Measurements from ENCODE around the gene IPO11. TPM values are rescaled to one million over a fixed set of nuclear protein-coding genes. Genes with fewer than 3 reads are reported as not detected.

IPO11 gene
- total RNA-seq, 1 experiment from 2014 or later: 66.5 TPM

DNA sequence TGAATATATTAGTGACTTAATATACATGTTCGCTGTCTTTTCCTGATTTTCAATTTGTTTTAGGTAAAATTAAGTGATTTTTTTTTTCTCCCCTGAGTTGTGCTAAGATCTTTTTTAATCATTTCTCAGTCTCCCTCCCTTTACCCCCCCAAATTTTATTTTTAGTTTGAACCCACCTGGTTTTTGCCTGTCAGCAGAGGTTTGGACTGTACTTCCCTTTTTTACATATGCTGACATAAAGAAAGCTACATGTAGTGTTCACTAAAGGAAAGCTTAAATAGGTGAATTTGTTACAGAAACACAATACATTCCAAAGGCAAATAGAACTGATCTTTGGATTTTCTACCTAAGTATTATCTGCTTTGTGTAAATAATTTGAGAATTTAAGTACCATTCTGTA, 82.2 kb downstream of the IPO11 start:
- no peak overlapping the region for H3K27ac ChIP-seq (ENCODE audit: low read depth, low read length, poor library complexity, severe bottlenecking)
- TF ChIP-seq, protein P1, sequence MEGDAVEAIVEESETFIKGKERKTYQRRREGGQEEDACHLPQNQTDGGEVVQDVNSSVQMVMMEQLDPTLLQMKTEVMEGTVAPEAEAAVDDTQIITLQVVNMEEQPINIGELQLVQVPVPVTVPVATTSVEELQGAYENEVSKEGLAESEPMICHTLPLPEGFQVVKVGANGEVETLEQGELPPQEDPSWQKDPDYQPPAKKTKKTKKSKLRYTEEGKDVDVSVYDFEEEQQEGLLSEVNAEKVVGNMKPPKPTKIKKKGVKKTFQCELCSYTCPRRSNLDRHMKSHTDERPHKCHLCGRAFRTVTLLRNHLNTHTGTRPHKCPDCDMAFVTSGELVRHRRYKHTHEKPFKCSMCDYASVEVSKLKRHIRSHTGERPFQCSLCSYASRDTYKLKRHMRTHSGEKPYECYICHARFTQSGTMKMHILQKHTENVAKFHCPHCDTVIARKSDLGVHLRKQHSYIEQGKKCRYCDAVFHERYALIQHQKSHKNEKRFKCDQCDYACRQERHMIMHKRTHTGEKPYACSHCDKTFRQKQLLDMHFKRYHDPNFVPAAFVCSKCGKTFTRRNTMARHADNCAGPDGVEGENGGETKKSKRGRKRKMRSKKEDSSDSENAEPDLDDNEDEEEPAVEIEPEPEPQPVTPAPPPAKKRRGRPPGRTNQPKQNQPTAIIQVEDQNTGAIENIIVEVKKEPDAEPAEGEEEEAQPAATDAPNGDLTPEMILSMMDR (conservative IDR thresholded peaks at IDR 0.05; ENCODE audit: low read depth, low read length): no peak
- TF ChIP-seq EZH2 (IDR thresholded peaks at IDR 0.05; ENCODE audit: borderline replicate concordance, low read depth, low read length, poor library complexity, severe bottlenecking): no peak
- POLR2A ChIA-PET (ENCODE audit: low non-redundant PET): interaction anchor here (0.5 kb wide), 1 partner anchor 77 kb away, joined by 5 read pairs; no protein-coding TSS in a partner anchor
- H3K4me3 ChIP-seq (ENCODE audit: low read depth, low read length, poor library complexity, severe bottlenecking): no peak overlapping the region
- CTCF ChIA-PET: no interaction called here
- no TSS peak for BruUV-seq (replicated peaks)
- H3K9me3 ChIP-seq (ENCODE audit: low read depth, low read length, poor library complexity, severe bottlenecking): no peaks in the 10 kb centered on the region
- DNase-seq (ENCODE audit: low spot score): no peak
- peaks cover 11% of the 10 kb centered on the region for H3K36me3 ChIP-seq (ENCODE audit: insufficient read depth, low read length, poor library complexity, severe bottlenecking)
- H3K4me1 ChIP-seq (ENCODE audit: insufficient read depth, low read length, poor library complexity, severe bottlenecking): no peaks in the 10 kb centered on the region
- intact Hi-C loops (cut with micrococcal nuclease; ENCODE audit: unreplicated experiment): no loop called here
- H3K27me3 ChIP-seq (replicated peaks; ENCODE audit: insufficient read depth, low read depth, low read length, poor library complexity): no peaks in the 10 kb centered on the region

DNA sequence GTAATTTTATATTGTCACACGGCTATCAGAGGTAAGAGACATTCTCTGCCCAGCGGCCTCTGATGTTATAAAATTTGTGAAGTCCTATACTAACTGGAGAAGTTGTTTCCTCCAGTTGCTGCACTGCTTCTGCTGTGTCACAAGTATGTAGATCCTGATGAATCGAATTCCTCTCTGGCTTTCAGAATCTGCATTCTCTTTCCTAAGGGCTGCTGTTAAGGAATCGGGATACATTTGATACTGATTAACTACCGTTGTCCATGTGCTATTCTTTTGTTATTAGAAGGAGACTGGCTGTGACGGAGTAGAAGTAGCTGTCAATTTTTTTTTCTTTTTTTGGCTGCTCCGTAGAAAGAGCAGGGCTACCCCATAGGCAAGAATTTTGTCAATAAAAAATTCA, 84.3 kb downstream of the IPO11 start:
- DNase-seq (ENCODE audit: low spot score): no peak
- Histone ChIP-seq H3K27ac (ENCODE audit: low read depth, low read length, poor library complexity, severe bottlenecking) (no peak overlapping the region), H3K36me3 (ENCODE audit: insufficient read depth, low read length, poor library complexity, severe bottlenecking) (peaks cover 4% of the 10 kb centered on the region), H3K4me3 (ENCODE audit: low read depth, low read length, poor library complexity, severe bottlenecking) (no peak overlapping the region), H3K27me3 (replicated peaks; ENCODE audit: insufficient read depth, low read depth, low read length, poor library complexity) (no peaks in the 10 kb centered on the region), H3K9me3 (ENCODE audit: low read depth, low read length, poor library complexity, severe bottlenecking) (no peaks in the 10 kb centered on the region), H3K4me1 (ENCODE audit: insufficient read depth, low read length, poor library complexity, severe bottlenecking) (no peaks in the 10 kb centered on the region)
- POLR2A ChIA-PET (ENCODE audit: low non-redundant PET): no interaction called here
- BruUV-seq (replicated peaks): no TSS peak
- TF ChIP-seq EZH2 (IDR thresholded peaks at IDR 0.05; ENCODE audit: borderline replicate concordance, low read depth, low read length, poor library complexity, severe bottlenecking): no peak
- TF ChIP-seq, protein P1 (conservative IDR thresholded peaks at IDR 0.05; ENCODE audit: low read depth, low read length): no peak
- CTCF ChIA-PET: no interaction called here
- intact Hi-C loops (cut with micrococcal nuclease; ENCODE audit: unreplicated experiment): no loop called here

DNA sequence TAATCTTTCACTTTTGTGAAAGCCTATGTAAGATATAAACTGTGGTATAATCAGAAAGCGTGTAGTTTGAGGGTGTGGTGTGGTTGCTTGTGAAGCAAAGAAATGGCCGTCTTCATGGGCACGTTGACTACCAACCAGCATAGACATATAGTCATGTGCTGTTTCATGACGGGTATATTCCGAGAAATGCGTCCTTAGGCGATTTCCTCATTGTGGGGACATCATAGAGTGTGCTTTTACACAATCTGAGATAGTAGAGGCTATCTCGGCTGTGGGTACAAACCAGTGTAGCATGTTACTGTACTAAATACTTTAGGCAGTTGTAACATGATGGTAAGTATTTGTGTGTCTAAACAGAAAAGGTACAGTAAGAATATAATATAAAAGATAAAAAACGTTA, 86.4 kb downstream of the IPO11 start:
- ChIA-PET POLR2A (ENCODE audit: low non-redundant PET) (no interaction called here), CTCF (no interaction called here)
- Histone ChIP-seq H3K27me3 (replicated peaks; ENCODE audit: insufficient read depth, low read depth, low read length, poor library complexity) (no peaks in the 10 kb centered on the region), H3K9me3 (ENCODE audit: low read depth, low read length, poor library complexity, severe bottlenecking) (no peaks in the 10 kb centered on the region), H3K27ac (ENCODE audit: low read depth, low read length, poor library complexity, severe bottlenecking) (no peak overlapping the region), H3K4me1 (ENCODE audit: insufficient read depth, low read length, poor library complexity, severe bottlenecking) (peaks cover 2% of the 10 kb centered on the region), H3K36me3 (ENCODE audit: insufficient read depth, low read length, poor library complexity, severe bottlenecking) (peaks cover 4% of the 10 kb centered on the region), H3K4me3 (ENCODE audit: low read depth, low read length, poor library complexity, severe bottlenecking) (no peak overlapping the region)
- TF ChIP-seq, protein P1 (conservative IDR thresholded peaks at IDR 0.05; ENCODE audit: low read depth, low read length): no peak
- no peak for TF ChIP-seq EZH2 (IDR thresholded peaks at IDR 0.05; ENCODE audit: borderline replicate concordance, low read depth, low read length, poor library complexity, severe bottlenecking)
- no TSS peak for BruUV-seq (replicated peaks)
- intact Hi-C loops (cut with micrococcal nuclease; ENCODE audit: unreplicated experiment): no loop called here
- DNase-seq (ENCODE audit: low spot score): no peak

Data from A673 (cell line).